ENCODE data around the gene ORM1.

ORM1 gene

DNA sequence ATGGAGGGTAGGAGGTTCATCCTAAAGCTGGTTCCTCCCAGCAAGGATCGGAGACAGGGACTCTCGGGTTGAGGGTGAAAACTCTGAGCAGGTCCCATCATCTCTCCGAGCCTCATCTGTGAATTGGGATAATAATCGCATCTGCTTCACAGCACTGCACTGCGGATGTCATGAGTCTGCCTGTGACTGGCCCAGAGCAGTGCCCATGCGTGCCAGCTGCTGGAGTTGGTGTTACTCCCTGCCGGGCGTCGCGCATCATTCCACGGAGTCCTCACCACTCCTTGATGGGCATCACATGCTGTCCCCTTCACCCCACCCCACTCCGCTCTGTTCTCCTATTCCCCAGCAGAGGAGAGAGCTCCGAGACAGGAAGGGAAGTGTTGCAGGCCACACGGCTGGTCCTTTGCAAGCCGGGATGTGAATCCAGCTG lies 35.1 kb upstream of the ORM1 start:
- no peak for DNase-seq

DNA sequence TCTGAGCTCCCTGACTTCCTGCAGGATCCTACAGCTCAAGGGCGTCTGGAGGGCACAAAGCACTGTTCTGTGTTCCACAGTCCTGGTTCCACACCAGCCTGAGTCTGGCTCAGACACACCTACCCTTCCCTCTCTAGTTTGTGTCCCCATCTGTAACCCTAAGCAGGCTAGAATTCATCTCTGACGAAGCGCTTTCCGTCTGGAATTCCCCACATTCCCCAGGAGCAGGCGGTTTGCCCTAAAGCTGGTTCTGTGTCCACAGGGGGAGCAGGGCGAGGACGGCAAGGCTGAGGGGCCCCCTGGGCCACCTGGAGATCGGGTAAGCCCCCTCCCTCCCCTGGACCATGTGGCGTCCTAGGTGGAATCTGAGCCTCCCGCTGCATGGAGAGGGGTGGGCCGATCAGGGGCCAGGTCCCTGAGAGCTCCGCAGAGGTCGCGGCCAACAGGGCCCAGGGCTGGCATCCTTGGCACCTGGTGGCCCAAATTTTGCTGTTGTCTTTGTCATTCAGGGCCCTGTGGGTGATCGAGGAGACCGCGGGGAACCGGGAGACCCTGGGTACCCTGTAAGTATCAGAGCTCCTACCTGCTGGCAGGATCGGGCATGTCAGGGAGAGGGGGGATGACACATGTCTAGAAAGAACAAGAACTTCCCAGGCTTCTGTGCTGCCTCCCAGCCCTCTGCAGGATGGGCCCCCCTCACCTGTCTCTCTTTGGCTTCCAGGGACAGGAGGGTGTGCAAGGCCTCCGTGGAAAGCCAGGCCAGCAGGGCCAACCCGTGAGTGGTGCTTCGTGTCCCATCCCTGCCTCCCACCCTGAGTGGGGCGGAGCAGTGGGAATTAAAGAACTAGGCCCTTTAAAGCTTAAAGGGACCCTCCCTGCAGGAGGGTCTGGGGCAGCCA lies 34.5 kb upstream of the ORM1 start:
- no peak for DNase-seq

DNA sequence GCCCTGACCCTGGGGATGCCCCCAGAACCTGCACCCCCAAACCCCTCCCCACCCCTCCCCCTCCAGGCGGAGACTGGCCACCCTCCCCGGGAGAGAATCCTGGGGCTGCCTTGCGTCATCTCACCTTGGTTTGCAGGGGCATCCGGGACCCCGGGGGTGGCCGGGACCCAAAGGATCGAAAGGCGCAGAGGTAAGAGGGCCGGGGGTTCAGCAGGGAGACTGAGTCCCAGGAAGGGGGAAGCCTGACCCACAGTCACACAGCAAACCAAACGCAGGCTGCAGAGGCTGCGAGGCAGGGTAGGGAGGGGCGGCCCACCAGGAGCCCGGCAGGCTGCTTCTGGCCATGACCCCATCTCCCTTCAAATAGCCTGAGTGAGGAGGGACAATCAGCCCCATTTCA lies 33.8 kb upstream of the ORM1 start:
- no peak for DNase-seq

DNA sequence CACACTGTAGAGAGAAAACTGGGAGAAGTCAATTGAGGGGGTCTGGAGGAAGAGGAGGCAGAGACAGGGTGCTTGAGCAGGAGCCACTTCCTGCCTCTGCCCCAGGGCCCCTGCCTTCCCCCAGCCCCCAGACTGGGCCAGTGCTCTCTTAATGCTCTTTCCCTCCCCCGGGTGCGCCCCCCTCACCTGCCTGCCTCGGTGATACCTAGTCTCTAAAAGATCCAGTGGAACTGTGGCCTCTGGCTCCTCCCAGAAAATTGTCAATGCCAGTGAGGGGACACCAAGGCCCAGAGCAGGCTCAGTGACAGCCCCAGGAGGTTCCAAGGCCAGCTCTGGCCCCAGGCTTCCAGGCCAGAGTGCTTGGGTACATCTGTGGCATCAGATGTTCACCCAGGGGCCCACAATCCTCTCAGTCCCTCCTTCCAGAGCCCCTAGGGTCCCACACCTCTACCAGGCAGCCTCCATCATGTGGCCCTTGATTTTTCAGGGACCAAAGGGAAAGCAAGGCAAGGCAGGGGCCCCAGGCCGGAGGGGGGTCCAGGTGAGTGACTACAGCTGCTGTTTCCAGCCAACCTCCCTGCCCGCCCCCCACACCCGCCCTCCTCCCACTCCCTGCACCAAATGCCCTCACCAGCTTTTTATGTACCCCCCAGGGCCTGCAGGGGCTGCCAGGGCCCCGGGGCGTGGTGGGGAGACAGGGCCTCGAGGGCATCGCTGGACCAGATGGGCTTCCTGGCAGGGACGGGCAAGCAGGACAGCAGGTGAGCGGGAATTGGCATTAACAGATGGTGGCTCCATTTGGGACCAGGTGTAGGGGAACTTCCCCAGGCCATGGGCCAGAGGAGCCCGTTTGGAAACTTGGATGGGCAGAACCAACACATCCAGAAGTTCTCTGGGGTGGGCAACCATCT lies 33.1 kb upstream of the ORM1 start:
- no peak for DNase-seq

DNA sequence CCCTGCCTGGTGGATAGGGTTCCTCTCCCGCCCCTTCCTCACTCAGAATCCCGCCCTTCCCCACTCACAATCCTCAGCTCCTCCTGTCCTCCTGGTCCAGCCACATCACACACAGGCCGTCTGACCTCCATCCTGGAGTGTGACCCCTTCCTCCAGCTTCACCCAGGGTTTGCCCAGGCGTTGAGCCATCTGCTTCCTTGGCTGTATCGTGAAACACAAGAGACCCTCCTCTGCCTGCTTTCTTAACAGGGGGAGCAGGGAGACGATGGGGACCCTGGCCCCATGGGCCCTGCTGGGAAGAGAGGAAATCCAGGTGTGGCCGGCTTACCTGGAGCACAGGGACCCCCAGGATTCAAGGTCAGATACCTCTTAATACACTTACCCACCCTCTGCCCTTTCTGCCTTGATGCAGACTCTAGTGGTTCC lies 32.3 kb upstream of the ORM1 start:
- DNase-seq, result no peak

DNA sequence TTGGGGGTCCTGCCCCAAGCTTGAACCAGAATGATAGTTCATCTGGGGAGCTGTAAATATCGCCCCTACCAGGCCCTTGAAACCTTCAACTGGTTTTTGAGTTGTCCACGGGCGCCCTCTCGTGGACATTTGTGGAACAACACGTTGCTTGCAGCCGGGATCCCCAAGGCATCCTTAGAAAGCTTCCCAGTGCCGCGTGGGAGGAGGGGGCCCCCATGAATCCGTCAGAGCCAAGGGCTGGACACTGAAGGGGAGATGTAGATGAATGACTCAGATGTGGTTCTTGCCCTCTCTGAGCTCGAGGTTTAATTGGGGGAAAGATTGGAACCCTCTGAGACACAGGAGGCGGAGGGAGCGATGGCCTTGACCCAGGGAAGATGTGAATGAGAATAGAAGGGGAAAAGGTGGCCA lies 31.8 kb upstream of the ORM1 start:
- no peak for DNase-seq

DNA sequence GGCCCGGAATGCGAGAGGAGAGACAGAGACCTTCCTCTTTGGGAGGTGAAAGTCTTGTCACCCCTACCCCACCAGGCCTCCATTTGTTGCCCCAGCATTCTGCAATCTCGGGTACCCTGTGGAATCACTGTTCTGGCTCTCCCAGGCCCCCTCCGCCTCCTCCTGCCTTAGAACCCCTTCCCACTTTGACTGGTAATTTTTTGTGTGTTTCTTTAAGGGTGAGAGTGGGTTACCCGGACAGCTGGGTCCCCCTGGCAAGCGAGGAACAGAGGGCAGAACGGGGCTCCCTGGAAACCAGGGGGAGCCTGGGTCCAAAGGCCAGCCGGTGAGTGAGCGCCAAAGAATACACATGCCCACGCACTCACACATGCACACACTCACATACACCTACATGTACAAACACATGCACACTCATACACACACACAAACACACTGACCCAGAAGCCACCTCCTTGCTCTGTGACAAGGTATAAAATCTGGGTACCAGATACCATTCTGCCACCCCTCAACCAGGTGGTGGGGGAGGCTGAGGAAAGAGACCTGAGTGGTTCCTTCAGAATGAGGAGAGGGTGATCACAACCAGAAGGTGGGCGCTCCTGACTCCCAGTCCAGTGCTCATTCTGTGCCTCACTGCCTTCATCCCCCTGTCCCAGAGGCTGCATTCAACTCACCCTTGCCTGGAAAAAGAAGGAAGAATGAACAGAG lies 30.9 kb upstream of the ORM1 start:
- no peak for DNase-seq

DNA sequence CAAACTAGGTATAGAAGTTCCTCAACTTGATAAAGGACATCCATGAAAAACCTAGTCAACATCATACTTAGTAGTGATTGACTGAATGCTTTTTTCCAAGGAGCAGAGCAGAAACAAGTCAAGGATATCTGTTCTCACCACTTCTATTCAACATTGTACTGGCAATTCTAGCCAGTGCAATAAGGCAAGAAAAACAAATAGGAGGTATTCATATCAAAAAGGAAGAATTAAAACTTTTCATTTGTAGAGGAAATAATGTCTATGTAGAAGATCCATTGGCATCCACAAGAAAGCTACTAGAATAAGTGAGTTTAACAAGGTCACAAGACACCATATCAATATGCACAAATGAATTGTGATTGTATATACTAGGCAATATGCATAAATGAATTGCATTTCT lies 28.2 kb upstream of the ORM1 start:
- no peak for DNase-seq

DNA sequence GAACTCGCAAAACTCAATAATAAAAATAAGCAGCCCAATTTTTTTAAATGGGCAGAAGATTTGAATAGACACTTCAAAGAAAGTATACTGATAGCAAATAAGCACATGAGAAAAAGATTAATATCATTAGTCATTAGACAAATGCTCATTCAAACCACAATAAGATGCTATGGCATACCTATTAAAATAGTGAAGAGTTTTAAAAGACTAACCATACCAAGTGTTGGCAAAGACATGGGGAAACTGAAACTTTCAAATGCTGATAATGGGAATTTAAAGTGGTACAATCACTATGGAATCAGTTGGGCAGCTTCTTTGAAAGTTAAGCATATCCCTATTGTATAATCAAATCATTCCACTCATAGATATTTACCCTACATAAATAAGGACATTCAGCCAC lies 26.6 kb upstream of the ORM1 start:
- DNase-seq, result no peak

DNA sequence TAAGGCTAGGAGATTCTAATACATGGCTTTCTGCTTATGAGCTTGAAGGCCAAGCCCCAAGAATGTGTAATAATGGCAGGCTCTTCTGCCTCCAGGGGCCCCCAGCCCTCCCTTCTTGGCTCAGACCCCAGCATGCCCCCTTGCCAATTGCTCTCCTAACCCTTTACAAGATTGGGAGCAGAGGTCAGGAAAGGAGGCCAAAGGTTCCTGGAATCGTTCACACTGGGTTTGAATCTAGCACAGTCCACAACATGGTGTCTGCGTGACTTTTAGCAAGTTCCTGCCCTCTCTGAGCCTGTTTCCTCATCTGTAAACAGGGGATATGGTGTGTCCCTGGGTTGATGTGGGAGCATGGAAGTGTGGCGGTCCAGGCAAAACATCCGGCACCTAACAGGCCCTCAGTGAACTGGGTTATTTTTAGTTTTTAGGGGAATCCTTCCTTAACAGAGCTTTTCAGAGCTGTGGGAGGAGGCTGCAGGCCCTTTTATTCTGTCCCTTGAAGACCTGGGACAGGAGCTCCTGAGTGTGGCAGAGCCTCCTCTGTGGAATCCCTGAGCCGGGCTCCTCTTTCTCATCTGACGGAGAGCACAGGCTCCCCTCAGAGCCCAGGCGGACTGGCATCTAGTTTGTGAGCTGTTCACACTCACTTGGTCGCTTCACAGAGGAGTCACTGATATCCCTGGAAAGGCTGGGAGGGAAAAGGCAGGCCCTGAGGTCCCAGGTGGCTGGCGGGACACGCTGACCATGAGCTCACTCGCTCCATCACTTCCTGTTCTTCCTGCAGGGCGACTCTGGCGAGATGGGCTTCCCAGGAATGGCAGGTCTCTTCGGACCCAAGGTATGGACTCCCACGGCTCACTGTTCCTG lies 23.4 kb upstream of the ORM1 start:
- DNase-seq, result no peak

DNA sequence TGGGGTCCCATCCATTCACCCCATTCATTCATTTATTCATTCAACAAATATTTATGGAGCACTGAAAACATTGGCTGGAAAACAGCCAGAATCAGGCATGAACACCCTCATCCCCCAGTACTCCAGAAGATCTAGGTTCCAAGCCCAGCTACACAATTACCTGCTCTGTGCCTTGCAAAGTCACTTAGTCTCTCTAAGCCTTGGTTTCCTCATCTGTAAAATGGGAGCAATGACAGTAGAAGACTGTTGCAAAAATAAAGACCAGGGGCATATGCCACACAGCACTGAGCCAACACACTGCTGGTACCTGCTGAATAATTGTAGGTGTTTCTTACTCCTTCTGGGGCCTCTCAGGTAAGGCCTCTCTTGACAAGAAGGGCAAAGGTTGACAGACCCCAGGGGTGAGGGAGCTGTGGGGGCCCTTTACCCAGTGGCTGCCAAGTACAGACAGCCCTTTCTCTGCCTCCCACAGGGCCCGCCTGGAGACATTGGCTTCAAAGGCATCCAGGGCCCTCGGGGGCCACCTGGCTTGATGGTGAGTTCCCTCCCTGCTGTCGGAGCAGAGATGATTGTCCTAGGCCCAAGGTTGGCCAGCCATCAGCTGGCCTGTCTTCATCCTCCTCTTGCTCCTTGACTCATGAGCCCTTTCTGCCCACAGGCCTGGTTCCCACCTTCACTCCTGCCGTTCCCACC lies 22.6 kb upstream of the ORM1 start:
- DNase-seq, result no peak

DNA sequence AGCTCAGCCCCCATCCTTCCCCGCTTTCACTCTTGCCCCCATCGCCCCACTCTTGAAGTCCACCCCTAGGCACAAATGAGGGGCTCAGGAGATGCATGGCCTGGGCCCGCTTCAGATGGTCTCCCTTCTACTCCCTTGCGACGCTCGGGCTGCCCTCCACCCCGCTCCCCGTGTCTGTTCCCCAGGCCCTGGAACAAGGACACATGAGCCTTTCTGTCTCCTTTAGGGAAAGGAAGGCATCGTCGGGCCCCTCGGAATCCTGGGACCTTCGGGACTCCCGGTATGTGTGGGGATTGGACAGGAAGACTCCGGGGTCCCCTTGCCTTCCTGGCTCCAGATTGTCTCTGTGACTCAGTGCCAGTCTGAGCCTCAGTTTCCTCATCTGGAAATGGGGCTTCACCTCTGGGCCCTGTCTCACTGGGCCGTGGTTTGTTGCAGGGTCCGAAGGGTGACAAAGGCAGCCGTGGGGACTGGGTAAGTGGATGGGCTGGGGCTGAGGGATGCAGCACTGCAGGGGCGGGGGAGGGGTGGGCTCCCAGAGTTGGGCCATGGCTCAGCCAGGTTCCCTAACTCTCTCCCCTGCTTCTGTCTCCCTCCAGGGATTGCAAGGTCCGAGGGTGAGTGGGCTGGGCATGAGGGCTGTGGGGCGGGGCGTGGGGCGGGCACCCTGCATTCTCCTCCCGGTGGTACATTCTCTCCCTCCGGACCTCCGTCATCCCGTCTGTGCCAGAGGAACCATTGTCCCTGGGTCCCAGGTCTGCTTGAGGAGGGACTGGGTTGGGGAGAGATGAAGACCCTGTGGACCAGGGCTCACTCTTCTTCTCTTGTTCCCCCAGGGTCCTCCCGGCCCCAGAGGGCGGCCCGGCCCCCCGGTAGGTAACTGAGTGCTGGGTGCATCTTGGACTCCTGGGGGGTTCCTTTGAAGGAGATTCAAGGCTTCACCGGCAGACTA lies 21.8 kb upstream of the ORM1 start:
- DNase-seq, result no peak

DNA sequence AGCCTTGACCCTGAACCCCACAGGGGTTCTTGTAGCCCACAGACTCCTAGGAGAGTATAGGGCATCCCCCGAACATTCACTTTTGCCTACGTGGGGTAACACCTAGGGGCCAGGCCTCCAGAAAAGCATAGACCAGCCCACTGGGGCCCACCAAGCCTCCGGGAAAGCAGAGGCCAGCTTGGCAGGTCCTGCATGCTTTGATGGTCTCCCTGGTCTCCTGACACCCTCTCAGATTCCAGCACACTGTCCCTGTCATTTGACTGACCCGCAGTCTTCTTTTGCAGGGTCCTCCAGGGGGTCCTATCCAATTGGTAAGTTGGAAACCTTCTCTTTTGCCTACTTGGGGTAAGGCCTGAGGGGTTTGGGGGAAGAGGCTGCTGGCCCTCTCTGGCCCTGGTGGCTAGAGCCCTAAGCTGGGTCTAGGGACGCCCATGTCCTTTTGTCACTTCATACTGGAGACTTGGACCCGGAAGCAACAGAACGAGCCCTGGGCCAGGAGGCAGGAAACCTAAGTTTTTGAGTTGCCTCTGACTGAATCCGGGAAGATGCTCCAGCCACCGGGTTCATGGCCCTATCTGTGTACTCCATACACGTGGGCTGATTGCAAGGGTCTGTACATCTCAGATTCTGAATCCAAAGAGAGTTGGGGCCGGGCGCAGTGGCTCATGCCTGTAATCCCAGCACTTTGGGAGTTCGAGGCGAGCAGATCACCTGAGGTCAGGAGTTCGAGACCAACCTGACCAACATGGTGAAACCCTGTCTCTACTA lies 20.9 kb upstream of the ORM1 start:
- DNase-seq, result no peak

DNA sequence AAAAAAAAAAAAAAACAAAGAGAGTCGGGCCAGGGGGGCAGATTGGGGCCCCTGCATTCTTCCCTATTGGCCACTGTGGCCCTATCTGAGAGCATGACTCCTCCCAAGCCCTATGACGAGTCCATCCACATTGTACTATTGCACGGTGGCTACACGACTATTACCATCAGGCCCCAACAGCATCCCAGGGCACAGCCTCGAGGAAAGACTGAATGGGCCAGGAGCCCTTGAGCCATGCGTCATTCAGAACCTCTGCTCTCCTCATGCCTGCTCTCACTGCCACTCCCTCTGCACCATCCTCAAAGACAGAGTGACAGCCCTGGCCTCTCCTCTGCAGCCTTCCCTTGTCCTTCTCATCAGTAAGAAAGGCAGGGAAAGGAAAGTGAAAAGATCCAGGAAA lies 20.2 kb upstream of the ORM1 start:
- DNase-seq, result no peak

DNA sequence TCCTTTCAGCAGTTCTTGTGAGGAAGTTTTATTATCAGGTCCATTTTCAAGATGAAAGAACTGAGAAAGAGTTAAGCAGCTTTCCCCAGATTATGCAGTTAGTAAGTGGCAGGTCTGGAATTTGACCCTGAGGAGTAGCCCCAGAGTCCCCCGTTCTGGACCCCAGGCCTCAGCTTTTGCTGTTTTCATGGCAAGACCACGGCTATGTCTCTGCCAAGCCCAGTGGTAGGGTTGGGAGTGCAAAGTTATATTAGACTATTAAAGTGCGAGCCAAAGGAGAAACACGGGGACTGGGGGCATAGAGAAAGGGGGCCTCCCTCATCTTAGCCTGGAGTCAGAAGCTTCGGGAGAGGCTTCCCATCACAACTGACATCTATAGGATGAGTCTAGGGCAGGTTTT lies 19.3 kb upstream of the ORM1 start:
- no peak for DNase-seq

DNA sequence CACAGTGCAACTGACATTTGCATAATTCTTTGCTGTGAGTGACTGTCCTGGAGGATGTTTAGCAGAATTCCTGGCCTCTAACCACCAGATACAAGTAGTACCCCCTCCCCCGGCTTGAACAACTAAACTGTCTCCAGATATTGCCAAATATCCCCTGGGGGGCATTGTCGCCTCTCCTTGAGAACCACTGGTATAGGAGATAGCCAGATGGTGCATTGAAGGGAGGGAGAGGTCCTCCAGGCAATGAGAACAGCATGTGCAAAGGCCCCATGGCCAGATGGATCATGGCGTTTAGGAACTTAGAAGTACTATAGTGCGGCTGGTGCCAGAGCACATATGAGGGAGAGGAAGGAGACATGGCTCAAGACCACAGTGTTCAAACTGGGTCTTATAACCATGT lies 18.9 kb upstream of the ORM1 start:
- no peak for DNase-seq

DNA sequence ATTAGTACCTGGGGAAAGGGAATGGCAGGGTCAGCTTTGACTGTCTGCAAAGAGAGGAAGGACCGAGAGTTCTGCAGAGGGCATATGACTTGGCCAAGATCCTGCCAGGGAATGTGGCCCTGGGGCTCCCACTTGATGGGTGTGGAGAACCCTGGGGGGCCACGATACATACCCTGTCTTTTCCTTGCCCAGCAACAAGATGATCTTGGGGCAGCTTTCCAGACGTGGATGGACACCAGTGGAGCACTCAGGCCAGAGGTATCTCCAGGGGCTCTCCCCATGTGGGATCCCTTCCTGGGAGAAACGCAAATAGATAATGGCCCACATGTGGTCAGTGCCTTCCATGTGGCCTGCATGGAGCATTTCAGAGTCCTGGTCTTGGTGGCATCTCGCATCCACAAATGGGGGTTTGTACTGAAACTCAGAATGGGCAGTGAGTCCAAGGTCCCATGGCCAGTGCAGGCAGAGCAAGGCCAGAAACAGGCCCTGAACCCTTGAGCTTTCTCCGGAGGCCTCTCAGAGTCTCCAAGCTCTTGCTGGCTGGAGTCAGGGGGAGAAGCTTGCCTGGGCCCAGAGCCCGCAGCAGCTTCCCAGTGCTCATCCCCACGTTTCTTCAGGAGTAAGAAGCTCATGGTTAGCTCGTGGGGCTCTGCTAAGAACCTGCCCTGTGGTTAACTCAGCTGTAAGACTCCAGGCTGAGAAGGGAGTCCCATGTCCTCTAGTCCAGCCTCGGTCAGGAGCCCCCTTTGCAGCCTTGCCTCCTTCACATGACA lies 18.3 kb upstream of the ORM1 start:
- no peak for DNase-seq

DNA sequence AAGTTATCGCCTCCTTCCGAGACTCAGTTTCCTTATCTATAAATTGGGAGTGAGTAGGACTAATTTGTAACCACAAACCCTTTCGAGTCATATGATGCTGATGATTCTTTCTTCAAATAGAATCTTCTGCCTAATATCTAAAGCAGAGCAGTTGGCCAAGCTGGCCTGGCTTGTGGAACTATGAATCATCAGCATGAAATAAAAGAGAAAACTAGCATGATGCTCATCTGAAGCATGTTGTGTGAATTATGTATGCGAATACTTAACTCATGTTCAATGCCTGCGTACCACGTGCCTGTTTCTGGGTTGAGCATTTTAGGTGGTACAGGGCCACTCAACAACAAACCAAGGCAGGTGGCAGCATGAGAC lies 15.0 kb upstream of the ORM1 start:
- DNase-seq, result no peak

DNA sequence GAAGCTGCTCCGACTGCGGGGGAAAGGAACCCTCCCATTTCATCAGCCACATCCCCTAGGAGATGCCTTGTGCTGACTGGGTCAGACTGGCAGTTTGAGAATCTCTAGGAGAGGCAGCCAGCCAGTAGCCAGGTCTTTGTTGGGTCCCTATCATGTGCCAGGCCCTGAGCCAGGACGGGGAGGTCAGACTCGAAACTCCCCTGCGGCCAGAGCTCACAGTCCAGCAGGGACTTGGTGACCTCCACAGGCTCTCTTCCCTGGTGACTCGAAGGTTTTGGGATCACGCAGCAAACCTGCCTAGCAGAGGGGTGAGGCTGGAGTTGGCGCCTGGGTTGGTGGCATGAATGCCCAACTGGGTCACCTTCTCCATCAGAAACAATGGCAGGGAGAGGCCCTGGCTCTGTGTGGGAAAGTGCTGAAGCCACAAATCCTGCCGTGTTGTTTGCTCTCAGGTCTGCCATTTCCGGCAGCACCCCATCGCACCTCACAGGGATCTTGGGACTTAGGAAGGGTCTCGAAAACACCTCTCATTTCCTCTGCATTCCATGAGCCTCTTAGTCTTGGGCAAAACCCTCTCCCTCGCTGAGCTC lies 14.4 kb upstream of the ORM1 start:
- no peak for DNase-seq
